Esophagus muscularis mucosa (tissue), 4 donors: ENCODE data around the gene ZNF48. TPM values are rescaled to one million over a fixed set of nuclear protein-coding genes. Genes with fewer than 3 reads are reported as not detected.

Source experiments
- DNase-seq: peaks from one replicate; pipeline ENCODE4 v3.0.0-alpha.2; 2017; ENCODE audit errors: extremely low spot score
- H3K27ac ChIP-seq, 4 donors: fragments of 200-600 bp; sonication (generic); replicated peaks in 1 of 4; 1 replicate in 3 of 4; 2 replicates in 1 of 4; pipeline ENCODE4 v1.5.1; 2016 to 2019; ENCODE audit warnings: mild to moderate bottlenecking in 1 of 4
- H3K27me3 ChIP-seq, 4 donors: fragments of 200-600 bp; sonication (generic); one replicate each; pipeline versions ENCODE4 v1.5.1 to v1.6.0; 2016 to 2019
- H3K36me3 ChIP-seq, 4 donors: fragments of 200-600 bp; sonication (generic); one replicate each; pipeline ENCODE4 v1.5.1; 2016 to 2019
- H3K4me1 ChIP-seq, 4 donors: fragments of 200-600 bp; sonication (generic); one replicate each; pipeline ENCODE4 v1.5.1; 2016 to 2019
- H3K4me3 ChIP-seq, 4 donors: fragments of 200-600 bp; sonication (generic); 1 replicate in 2 of 4; 2 replicates in 2 of 4; pipeline ENCODE4 v1.5.1; 2016 to 2019; ENCODE audit warnings: mild to moderate bottlenecking in 4 of 4, moderate library complexity in 1 of 4
- H3K9me3 ChIP-seq, 4 donors: fragments of 200-600 bp; sonication (generic); 1 replicate in 3 of 4; 2 replicates in 1 of 4; pipeline ENCODE4 v1.5.1; 2016 to 2019
- EP300 ChIP-seq: sonication (generic); formaldehyde crosslinking; IDR thresholded peaks from one replicate; pipeline ENCODE4 v1.6.1; 2017; ENCODE audit warnings: antibody characterized with exemption
- POLR2A ChIP-seq: fragments of 450-650 bp; IDR thresholded peaks from one replicate; pipeline ENCODE4 v1.6.1; 2017; ENCODE audit warnings: antibody characterized with exemption, moderate library complexity, mild to moderate bottlenecking, low read depth
- POLR2AphosphoS5 ChIP-seq, 2 donors: sonication (generic); formaldehyde crosslinking; IDR thresholded peaks; one replicate each; pipeline ENCODE4 v1.6.1; 2017; ENCODE audit warnings: antibody characterized with exemption in 2 of 2
- WGBS: methylation state at CpG from one replicate; pipeline ENCODE4 v1.1.5; 2018; 5-methylcytosine and 5-hydroxymethylcytosine counted together
- intact Hi-C: fragments of 100-400 bp; cut with DNase I; formaldehyde crosslinking; loops from one replicate; pipeline ENCODE4 v1.15.1; 2023
- total RNA-seq, 4 donors: library from RNA; depleted of rRNA; stranded (reverse); fragments of >200 nt; gene quantifications; one replicate each; pipeline versions ENCODE4 v1.1.0 to v1.2.1, GENCODE V29; 2016
- TF ChIP-seq, protein P1 (sequence below), 3 experiments: fragments of 200-600 bp in 2 of 3; fragments of 450-650 bp in 1 of 3; sonication (generic) in 2 of 3; IDR thresholded peaks; one replicate each; pipeline ENCODE4 v1.5.1; 2017 to 2019; ENCODE audit warnings: antibody characterized with exemption in 3 of 3, mild to moderate bottlenecking in 2 of 3, moderate library complexity in 1 of 3

ZNF48 gene
- total RNA-seq, 4 donors from 2014 or later: 8.3 to 17.6 (median 12.8) TPM

GRCh38 chr16:30434852-30435251 lies 39.6 kb downstream of the ZNF48 start:
- no peak for TF ChIP-seq POLR2AphosphoS5 (IDR thresholded peaks at IDR 0.05)
- TF ChIP-seq POLR2A: no peak
- no peak for TF ChIP-seq EP300
- TF ChIP-seq, protein P1, sequence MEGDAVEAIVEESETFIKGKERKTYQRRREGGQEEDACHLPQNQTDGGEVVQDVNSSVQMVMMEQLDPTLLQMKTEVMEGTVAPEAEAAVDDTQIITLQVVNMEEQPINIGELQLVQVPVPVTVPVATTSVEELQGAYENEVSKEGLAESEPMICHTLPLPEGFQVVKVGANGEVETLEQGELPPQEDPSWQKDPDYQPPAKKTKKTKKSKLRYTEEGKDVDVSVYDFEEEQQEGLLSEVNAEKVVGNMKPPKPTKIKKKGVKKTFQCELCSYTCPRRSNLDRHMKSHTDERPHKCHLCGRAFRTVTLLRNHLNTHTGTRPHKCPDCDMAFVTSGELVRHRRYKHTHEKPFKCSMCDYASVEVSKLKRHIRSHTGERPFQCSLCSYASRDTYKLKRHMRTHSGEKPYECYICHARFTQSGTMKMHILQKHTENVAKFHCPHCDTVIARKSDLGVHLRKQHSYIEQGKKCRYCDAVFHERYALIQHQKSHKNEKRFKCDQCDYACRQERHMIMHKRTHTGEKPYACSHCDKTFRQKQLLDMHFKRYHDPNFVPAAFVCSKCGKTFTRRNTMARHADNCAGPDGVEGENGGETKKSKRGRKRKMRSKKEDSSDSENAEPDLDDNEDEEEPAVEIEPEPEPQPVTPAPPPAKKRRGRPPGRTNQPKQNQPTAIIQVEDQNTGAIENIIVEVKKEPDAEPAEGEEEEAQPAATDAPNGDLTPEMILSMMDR (IDR thresholded peaks at IDR 0.05): no peak
- H3K27ac ChIP-seq: no peak overlapping the region
- no peak overlapping the region for H3K4me3 ChIP-seq
- DNase-seq: no peak
- H3K27me3 ChIP-seq: no peaks in the 10 kb centered on the region
- 74% methylated on average over 4 of the region's 4 CpGs for WGBS
- no peaks in the 10 kb centered on the region for H3K36me3 ChIP-seq
- H3K9me3 ChIP-seq: no peaks in the 10 kb centered on the region
- intact Hi-C loops: loop anchor here (5.0 to 10.0 kb wide), 2 partner anchors 87 to 260 kb away; partner anchors contain the start of gene SRCAP
- H3K4me1 ChIP-seq: peaks cover 6 to 8% (median 7%) of the 10 kb centered on the region in 4 donors

GRCh38 chr16:30437511-30438046 lies 42.4 kb downstream of the ZNF48 start:
- H3K9me3 ChIP-seq: no peaks in the 10 kb centered on the region
- intact Hi-C loops: loop anchor here (10.0 kb wide), 1 partner anchor 257 kb away; the partner anchor contains the start of gene SRCAP
- TF ChIP-seq POLR2AphosphoS5 (IDR thresholded peaks at IDR 0.05): no peak
- TF ChIP-seq, protein P1 (IDR thresholded peaks at IDR 0.05): no peak
- no peak for TF ChIP-seq EP300
- no peak for TF ChIP-seq POLR2A
- H3K4me3 ChIP-seq: no peak overlapping the region
- H3K27ac ChIP-seq: no peak overlapping the region
- no peaks in the 10 kb centered on the region for H3K27me3 ChIP-seq
- no peak for DNase-seq
- no peaks in the 10 kb centered on the region for H3K4me1 ChIP-seq
- H3K36me3 ChIP-seq: peaks cover 0 to 2% (median under 1%) of the 10 kb centered on the region in 4 donors
- 67% methylated on average over 3 of the region's 3 CpGs for WGBS

DNA sequence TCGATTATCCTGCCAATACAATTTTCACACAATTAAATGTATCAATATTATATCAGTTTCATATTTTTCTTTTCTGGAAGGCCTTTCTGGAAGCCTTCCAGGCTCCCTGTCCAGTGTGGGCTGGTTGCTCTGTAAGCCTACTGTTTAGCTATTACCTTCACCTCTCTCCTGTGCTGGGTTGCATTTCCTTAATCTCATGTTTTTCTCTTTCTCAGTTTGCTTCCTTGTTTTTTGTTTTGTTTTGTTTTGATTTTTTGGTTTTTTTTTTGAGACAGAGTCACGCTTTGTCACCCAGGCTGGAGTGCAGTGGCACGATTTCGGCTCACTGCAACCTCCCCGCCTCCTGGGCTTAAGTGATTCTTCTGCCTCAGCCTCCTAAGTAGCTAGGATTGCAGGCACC lies 43.6 kb downstream of the ZNF48 start:
- no peak for DNase-seq
- Histone ChIP-seq H3K4me3 (no peak overlapping the region), H3K36me3 (peaks cover 0 to 13% (median 5%) of the 10 kb centered on the region in 4 donors), H3K9me3 (no peaks in the 10 kb centered on the region), H3K27ac (no peak overlapping the region), H3K4me1 (peaks cover 4 to 7% (median 6%) of the 10 kb centered on the region in 4 donors), H3K27me3 (no peaks in the 10 kb centered on the region)
- WGBS: 94% methylated on average over 5 of the region's 5 CpGs
- intact Hi-C loops: loop anchor here (10.0 kb wide), 1 partner anchor 256 kb away; the partner anchor contains the start of gene SRCAP
- no peak for TF ChIP-seq EP300
- TF ChIP-seq, protein P1 (IDR thresholded peaks at IDR 0.05): no peak
- TF ChIP-seq POLR2AphosphoS5 (IDR thresholded peaks at IDR 0.05): no peak
- no peak for TF ChIP-seq POLR2A

- Histone ChIP-seq H3K4me3 (no peak overlapping the region), H3K9me3 (no peaks in the 10 kb centered on the region), H3K4me1 (peaks cover 14 to 17% (median 16%) of the 10 kb centered on the region in 4 donors), H3K27me3 (no peaks in the 10 kb centered on the region), H3K36me3 (peaks cover 0 to 21% (median 5%) of the 10 kb centered on the region in 4 donors), H3K27ac (no peak overlapping the region)
- 83% methylated on average over 6 of the region's 6 CpGs for WGBS
- intact Hi-C loops: loop anchor here (10.0 kb wide), 2 partner anchors 175 to 255 kb away; partner anchors contain the start of genes SRCAP and ZNF689
- no peak for DNase-seq
- TF ChIP-seq POLR2A: no peak
- no peak for TF ChIP-seq POLR2AphosphoS5 (IDR thresholded peaks at IDR 0.05)
- no peak for TF ChIP-seq EP300
- TF ChIP-seq, protein P1 (IDR thresholded peaks at IDR 0.05): no peak
Measured at GRCh38 chr16:30439720-30440348, 44.6 kb downstream of the ZNF48 start.
